ENCODE data around the gene GLCE.
"Not testable (repeated sequence)": the region's sequence is repeated elsewhere in the genome, so short reads cannot be mapped to it uniquely, and the experiment has no call there.

GLCE gene

GRCh38 chr15:69138963-69139362, 21.5 kb upstream of the GLCE start:
- no peak for DNase-seq

- no peak for DNase-seq
These were observed 20.1 kb upstream of the GLCE start for GRCh38 chr15:69140306-69140705.

- DNase-seq: peak; percentile 50
These were observed 19.1 kb upstream of the GLCE start for GRCh38 chr15:69141286-69141701.

GRCh38 chr15:69141833-69142232, 18.6 kb upstream of the GLCE start:
- DNase-seq: no peak

GRCh38 chr15:69143756-69144436, 16.5 kb upstream of the GLCE start:
- DNase-seq: no peak

GRCh38 chr15:69144530-69144929, 15.9 kb upstream of the GLCE start:
- DNase-seq: no peak

GRCh38 chr15:69145149-69145693, 15.2 kb upstream of the GLCE start:
- no peak for DNase-seq

GRCh38 chr15:69145694-69146492, 14.5 kb upstream of the GLCE start:
- no peak for DNase-seq

- no peak for DNase-seq
These were observed 13.6 kb upstream of the GLCE start for GRCh38 chr15:69146724-69147435.

GRCh38 chr15:69148465-69148864, 12.0 kb upstream of the GLCE start:
- DNase-seq: no peak

- DNase-seq: no peak
These were observed 11.3 kb upstream of the GLCE start for GRCh38 chr15:69149163-69149562.

- no peak for DNase-seq
These were observed 10.6 kb upstream of the GLCE start for GRCh38 chr15:69149803-69150202.

- DNase-seq: no peak
These were observed 10.1 kb upstream of the GLCE start for GRCh38 chr15:69150336-69150735.

- DNase-seq: no peak
These were observed 9.6 kb upstream of the GLCE start for GRCh38 chr15:69150841-69151240.

- DNase-seq: no peak
These were observed 7.4 kb upstream of the GLCE start for GRCh38 chr15:69153046-69153445.

GRCh38 chr15:69153587-69153986, 6.8 kb upstream of the GLCE start:
- DNase-seq: not testable (repeated sequence)

GRCh38 chr15:69154078-69154477, 6.4 kb upstream of the GLCE start:
- DNase-seq: no peak

- DNase-seq: peak; percentile 92
These were observed 5.8 kb upstream of the GLCE start for GRCh38 chr15:69154684-69155083.

- no peak for DNase-seq
These were observed 3.6 kb upstream of the GLCE start for GRCh38 chr15:69156736-69157381.

- DNase-seq: no peak
These were observed 2.1 kb upstream of the GLCE start for GRCh38 chr15:69158201-69158842.

- DNase-seq: no peak
These were observed 1.6 kb upstream of the GLCE start for GRCh38 chr15:69158843-69159240.

- no peak for DNase-seq
These were observed 662 bp upstream of the GLCE start for GRCh38 chr15:69159805-69160140.
